Adrenal gland (tissue), 5 donors: Measurements from ENCODE around the gene TDRKH.

Experiments used
- POLR2A ChIP-seq, 2 donors: fragments of 450-650 bp; IDR thresholded peaks; one replicate each; pipeline ENCODE4 v1.6.1; 2017; ENCODE audit warnings: antibody characterized with exemption in 2 of 2, mild to moderate bottlenecking in 2 of 2, moderate library complexity in 1 of 2
- TF ChIP-seq, protein P1 (sequence below), 6 experiments: fragments of 450-650 bp in 4 of 6; fragments of 200-600 bp in 2 of 6; sonication (generic) in 1 of 6; IDR thresholded peaks; 1 replicate in 5 of 6; 2 replicates in 1 of 6; pipeline versions ENCODE4 v1.5.1 to v1.8.0; 2016 to 2021; ENCODE audit warnings: antibody characterized with exemption in 6 of 6, mild to moderate bottlenecking in 2 of 6, moderate library complexity in 1 of 6
- donor health status: DM: no; HTN: no; CAD: no.

GRCh38 chr1:151803164-151803563, 12.9 kb upstream of the TDRKH start:
- TF ChIP-seq, protein P1, sequence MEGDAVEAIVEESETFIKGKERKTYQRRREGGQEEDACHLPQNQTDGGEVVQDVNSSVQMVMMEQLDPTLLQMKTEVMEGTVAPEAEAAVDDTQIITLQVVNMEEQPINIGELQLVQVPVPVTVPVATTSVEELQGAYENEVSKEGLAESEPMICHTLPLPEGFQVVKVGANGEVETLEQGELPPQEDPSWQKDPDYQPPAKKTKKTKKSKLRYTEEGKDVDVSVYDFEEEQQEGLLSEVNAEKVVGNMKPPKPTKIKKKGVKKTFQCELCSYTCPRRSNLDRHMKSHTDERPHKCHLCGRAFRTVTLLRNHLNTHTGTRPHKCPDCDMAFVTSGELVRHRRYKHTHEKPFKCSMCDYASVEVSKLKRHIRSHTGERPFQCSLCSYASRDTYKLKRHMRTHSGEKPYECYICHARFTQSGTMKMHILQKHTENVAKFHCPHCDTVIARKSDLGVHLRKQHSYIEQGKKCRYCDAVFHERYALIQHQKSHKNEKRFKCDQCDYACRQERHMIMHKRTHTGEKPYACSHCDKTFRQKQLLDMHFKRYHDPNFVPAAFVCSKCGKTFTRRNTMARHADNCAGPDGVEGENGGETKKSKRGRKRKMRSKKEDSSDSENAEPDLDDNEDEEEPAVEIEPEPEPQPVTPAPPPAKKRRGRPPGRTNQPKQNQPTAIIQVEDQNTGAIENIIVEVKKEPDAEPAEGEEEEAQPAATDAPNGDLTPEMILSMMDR (IDR thresholded peaks at IDR 0.05) = no peak
- TF ChIP-seq POLR2A (IDR thresholded peaks at IDR 0.05) = no peak
